Retina (tissue), 1 donor: Measurements from ENCODE around the gene MAGED4B.
"Not testable (repeated sequence)": the region's sequence is repeated elsewhere in the genome, so short reads cannot be mapped to it uniquely, and the experiment has no call there.

Experiments
- DNase-seq: peaks from one replicate; pipeline ENCODE4 v3.0.0-alpha.2; 2016

The MAGED4B gene, protein sequence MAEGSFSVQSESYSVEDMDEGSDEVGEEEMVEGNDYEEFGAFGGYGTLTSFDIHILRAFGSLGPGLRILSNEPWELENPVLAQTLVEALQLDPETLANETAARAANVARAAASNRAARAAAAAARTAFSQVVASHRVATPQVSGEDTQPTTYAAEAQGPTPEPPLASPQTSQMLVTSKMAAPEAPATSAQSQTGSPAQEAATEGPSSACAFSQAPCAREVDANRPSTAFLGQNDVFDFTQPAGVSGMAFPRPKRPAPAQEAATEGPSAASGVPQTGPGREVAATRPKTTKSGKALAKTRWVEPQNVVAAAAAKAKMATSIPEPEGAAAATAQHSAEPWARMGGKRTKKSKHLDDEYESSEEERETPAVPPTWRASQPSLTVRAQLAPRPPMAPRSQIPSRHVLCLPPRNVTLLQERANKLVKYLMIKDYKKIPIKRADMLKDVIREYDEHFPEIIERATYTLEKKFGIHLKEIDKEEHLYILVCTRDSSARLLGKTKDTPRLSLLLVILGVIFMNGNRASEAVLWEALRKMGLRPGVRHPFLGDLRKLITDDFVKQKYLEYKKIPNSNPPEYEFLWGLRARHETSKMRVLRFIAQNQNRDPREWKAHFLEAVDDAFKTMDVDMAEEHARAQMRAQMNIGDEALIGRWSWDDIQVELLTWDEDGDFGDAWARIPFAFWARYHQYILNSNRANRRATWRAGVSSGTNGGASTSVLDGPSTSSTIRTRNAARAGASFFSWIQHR

DNA sequence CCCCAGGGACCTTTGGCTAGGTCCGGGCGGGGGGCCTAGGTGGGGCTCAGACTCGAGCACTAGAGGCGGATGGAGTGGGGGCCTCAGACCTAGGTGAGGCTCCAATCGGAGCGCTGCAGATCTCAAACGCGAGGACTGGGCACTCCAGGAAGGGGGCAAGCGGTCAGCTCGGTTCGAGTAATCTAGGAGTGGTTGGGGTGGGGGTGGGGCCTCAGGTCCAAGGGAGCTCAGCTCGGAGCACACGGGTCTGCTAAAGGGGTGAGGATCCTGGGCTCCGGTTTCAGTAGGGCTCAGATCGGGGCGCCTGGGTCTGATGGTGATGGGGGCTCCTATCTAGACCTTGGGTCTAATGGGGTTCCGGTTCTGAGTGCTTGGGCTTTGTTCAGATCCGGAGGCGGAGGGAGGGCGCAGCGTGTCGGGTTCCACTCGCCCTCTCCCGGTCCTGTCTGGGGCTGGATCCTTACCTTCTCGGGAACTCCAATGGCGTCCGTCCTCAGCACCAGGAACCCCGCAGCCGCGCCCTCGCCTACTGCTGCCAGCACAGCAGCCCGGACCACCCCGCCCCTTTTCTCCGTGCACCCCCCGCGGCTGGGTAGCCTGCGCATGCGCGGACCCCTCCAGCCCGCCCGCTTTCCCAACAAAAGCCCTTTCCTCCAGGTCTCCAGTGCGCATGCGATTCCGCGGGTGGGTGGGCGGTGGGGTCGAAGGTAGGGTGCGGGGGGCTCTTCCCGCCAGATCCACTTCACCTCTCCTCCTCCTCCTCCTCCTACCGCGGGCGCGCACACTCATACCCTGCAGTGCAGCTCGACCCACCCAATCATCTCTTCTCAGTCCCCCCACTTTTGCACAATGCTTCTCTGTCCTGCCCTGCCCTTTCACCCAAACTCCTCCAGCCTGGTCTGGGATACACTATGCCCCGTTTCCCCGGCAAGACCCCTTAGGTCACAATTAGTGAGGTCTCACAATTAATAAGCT, at the start of gene MAGED4B:
Gene MAGED4B (minus strand): TSS at position 518 of the 975 bp plus-strand sequence. CDS start 1,011 bp downstream, outside the sequence.
- not testable (repeated sequence) for DNase-seq

DNA sequence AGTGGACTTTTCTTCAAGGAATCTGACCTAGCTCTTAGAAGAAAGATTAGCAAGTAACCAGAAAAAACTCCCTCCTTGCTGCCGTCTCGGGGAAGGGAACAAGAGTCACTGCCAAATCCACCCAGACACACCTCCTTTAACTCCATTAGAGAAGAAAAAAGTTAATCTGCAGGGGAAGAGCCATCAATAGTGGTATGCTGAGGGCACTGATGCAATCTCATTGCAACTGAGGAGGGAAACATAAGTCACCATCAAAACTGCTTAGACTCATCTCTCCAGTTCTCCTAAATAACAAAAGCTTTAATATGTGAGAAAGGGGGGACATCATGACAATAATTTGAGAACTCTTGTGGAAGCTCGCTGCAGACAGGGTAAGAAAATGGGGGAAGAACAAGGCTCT, 49.3 kb upstream of the MAGED4B start:
- DNase-seq, result no peak

DNA sequence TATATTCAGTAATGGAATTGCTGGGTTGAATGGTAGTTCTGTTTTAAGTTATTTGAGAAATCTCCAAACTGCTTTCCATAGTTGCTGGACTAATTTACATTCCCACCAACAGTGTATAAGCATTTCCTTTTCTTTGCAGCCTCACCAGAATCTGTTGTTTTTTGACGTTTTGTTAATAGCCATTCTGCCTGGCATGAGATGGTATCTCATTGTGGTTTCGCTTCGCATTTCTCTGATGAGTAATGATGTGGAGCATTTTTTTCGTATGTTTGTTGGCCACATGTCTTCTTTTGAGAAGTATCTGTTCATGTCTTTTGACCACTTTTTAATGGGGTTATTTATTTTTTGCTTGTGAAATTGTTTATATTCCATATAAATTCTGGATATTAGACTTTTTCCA, 13.6 kb upstream of the MAGED4B start:
- no peak for DNase-seq

DNA sequence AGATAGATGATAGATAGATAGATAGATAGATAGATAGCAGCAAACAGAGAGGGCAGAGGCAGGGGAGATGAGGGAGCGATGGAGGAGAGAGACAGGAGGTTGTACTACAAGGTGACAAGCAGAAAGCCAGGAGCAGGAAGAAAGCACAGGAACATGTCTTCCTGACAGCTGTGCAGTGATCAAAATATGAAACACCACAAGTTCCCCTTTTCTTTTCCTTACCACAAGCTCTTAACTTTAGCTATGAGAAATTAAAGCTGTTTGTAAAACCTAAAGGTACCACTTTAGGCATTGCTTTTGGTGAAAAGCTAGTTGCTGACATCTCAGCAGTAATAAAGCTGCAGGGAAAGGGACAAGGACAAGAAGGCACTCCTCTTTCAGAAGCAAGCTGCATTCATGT, 9.1 kb upstream of the MAGED4B start:
- no peak for DNase-seq

DNA sequence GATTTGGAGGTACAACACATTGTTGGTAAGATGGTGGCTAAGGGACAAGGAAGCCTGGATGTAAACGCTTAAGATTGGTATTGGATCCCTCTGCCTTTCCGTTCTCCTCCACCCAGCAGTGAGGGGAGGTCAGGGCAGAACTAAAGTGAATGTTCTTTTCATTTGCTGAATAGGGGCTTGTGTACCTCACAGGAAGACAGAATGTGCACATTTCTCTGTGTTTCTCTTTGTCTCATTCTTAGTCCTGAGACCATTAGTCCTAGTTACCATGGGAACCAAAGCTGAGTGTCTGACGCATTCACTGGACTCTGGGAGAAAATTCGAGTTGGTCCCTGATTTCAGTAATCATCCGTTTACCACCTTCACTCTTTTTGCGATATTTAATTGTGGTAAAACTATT, 26.7 kb downstream of the MAGED4B start:
- DNase-seq, result not testable (repeated sequence)

DNA sequence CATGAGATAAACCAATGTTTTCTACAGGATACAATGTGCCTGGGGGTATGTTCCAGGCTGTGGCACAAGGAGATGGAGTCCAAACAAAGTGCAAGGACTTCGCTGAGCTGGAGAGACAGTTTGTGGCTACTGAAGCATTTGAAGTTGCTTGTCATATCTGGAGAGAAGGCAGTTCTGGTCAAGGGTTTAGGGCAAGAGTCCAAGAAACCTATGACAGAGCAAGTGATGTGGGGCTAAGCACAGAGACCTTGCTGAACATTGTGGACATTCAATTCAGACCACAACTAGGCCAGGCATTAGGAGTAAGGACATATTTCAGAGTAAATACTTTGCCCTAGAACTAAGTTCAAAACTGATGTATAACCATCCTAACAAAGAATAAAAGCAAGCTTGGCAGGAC, 34.8 kb downstream of the MAGED4B start:
- no peak for DNase-seq

DNA sequence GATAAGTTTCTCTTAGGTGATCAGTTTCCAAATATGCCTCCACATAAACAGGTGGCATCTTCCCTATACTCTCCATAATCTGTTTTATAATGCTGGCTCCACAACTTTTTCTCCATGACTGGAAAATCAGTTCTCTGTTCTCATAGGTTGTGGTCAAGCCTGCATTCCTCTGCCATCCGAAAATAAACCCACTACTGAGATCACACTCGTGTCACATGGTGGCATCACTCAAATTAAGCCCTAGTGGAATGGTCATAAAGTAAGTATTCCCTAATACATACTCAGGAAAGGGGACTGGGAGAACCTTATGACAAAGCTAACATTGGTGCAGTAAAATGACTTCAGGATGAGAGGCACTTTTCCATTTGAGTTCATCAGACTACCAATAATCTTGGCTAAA, 37.6 kb downstream of the MAGED4B start:
- DNase-seq, result no peak

DNA sequence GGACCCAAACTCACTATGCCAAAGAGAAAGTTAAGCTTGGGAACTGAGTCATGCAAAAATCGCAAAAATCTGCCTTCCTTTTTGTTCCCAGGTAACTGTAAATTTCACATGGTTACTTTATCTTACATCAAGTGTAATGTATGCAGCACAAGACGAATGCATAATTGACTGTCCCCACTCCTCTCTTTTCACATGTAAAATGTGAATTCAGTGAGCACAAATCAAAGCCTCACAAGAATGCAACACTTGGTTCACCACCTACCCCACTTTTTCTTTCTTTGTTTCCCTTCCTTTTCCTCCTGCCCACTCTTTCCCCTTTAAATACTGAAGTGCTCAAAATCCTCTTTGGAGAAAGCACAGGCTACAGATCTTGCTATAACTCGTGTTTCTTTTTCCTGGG, 53.2 kb downstream of the MAGED4B start:
- no peak for DNase-seq
